Measurements from ENCODE around the gene MCC.

- no peak for TF ChIP-seq CTCF (IDR thresholded peaks at IDR 0.05)
- no peak for TF ChIP-seq POLR2A (IDR thresholded peaks at IDR 0.05)
- TF ChIP-seq EP300 (IDR thresholded peaks at IDR 0.05) = no peak
These were observed 292.5 kb downstream of the MCC start for GRCh38 chr5:113195771-113196170.

All from ovary (tissue), 3 donors.